Activated T-cell treated with anti-CD3 and anti-CD28 coated beads for 4 hours (primary cell): ENCODE results near the gene GRID1.

Experiments used
- DNase-seq: peaks from one replicate; pipeline ENCODE4 v3.0.0-alpha.2; 2020

The GRID1 gene

DNA sequence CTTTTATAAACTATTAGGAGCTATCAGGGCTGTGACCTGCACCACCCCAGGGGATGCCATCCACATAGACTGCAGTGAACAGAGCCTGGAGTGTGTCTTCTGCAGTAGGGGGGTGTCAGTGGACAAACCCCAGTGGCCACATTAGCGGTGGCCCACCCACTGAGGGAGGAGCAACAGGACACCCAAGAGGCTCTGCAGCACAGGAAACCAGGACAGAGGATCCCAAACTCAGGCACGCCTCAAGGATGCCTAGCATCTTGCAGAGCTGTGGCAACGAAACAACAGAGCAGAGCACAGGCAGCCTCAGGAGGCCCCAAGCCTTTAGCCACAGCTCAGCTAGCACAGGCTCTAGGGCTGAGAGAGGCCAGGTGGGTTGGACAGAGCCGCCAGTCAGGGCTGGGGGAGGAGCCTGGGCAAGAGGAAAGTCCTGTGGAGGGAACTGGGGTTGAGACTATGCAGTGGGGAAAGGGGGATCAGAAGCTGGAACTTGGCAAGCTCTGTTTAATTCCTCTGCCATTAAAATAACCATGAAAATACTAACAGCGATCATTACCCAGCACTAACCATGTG lies 53.8 kb downstream of the GRID1 start:
- no peak for DNase-seq

DNA sequence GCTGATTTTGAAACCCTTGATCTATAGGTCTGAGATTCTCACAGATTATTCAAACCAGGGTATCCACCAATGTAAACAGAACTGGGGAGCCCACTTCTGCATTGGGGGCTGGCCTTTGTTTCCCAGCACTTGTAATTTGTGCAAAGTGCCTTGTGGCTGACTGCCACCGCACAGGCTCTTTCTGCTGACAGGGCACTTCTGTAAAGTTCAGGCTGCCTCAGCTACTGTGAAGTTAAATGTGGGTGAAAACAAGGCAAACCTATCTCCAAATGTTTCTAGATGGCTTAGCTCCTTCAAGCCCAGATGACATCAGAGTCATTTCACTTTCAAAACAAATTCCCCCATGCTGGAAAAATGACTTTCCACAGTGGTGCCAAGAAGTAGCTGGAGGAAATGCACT lies 54.7 kb downstream of the GRID1 start:
- DNase-seq, result no peak

GRCh38 chr10:86311190-86311589 lies 55.4 kb downstream of the GRID1 start:
- DNase-seq, result no peak

DNA sequence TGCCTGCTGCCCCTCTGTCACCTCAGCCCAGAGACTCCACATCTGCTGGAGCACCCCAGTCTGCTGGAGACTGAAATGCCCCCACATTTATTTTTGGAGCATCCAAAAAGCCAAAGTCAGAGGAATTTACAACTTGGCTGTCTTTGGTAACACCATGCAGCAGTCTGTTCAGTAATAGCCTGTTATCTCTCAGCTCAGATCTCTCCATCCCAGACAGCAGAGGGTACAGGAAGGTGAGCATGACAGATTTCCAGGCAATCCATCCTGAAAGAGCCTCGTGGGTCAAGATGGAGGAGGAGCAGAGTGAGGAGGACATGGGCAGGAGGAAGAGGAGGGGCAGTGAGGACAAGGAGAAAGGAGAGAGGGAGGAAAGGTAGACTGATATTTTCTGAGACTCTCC lies 55.9 kb downstream of the GRID1 start:
- no peak for DNase-seq

- DNase-seq, result no peak
These were observed 56.3 kb downstream of the GRID1 start for GRCh38 chr10:86310291-86310690.

GRCh38 chr10:86308056-86308455 lies 58.5 kb downstream of the GRID1 start:
- no peak for DNase-seq

- DNase-seq, result no peak
These were observed 59.8 kb downstream of the GRID1 start for GRCh38 chr10:86306628-86307278.

GRCh38 chr10:86305521-86305920 lies 61.1 kb downstream of the GRID1 start:
- no peak for DNase-seq

- DNase-seq, result no peak
These were observed 62.2 kb downstream of the GRID1 start for GRCh38 chr10:86304436-86304835.

GRCh38 chr10:86303626-86304025 lies 63.0 kb downstream of the GRID1 start:
- no peak for DNase-seq

DNA sequence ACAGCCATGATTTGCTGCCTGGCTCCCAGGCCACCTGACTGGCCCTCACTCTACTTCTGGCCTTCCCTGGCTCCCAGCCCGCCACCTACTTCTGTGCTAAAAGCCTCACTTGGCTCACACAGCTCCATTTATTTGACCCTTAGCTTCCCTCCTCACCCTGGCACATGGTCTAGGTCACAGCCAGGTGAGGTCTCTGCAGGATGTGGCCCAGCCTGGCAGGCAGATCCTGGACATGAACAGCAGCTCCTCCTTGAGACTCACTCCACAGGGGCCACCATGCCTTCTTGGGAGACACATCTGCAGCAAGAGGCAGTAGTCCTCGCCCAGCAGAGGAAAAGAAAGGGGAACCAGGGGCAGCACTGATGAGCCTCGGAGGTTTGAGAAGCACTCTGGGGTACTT lies 64.6 kb downstream of the GRID1 start:
- no peak for DNase-seq

GRCh38 chr10:86300931-86301830 lies 65.4 kb downstream of the GRID1 start:
- no peak for DNase-seq

- DNase-seq, result no peak
These were observed 66.1 kb downstream of the GRID1 start for GRCh38 chr10:86300399-86300925.

DNA sequence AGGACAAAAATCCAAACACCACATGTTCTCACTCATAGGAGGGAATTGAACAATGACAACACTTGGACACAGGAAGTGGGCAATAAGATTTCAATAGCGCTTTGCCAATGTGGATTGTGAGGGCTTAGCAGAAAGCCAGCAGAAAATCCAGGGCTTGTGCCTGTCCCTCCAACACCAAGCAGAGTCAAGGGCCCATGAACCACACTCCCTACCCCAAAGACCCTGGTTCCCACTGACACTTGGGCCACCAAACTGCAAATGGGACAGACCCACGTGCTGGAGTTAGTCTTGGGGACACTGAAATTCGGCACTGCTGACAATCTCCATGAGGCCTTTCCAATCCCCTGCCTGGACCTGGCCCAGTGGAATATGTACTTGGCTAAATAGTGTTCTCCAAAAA lies 67.0 kb downstream of the GRID1 start:
- DNase-seq, result no peak

DNA sequence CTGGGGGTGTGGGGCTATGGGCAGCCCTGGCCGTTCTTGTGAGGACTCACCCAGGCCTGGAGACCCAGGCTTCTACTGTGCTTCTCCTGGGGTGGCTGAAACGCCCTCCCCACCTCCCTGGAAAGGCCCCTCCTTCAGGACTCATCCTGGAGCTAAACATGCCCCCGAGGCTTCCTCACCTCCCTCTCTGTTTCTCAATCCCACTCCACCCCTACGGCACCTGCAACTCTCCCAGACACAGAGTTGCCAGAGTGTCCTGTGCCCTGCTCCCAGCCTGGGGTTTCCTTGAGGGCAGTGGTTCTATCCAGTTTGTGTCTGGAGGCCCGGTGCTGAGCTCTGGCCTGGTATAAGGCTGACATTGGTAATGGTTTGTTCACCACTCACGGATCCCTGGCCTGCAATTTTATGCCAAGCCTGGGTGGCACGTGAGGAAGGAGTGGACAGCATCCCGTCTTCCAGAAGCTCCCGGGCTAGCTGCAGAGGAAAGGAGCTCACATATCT lies 68.0 kb downstream of the GRID1 start:
- DNase-seq, result no peak

- DNase-seq, result no peak
These were observed 70.8 kb downstream of the GRID1 start for GRCh38 chr10:86295791-86296190.

- no peak for DNase-seq
These were observed 71.2 kb downstream of the GRID1 start for GRCh38 chr10:86295351-86295750.

- no peak for DNase-seq
These were observed 72.0 kb downstream of the GRID1 start for GRCh38 chr10:86294346-86295265.

- no peak for DNase-seq
These were observed 73.2 kb downstream of the GRID1 start for GRCh38 chr10:86293396-86293791.

DNA sequence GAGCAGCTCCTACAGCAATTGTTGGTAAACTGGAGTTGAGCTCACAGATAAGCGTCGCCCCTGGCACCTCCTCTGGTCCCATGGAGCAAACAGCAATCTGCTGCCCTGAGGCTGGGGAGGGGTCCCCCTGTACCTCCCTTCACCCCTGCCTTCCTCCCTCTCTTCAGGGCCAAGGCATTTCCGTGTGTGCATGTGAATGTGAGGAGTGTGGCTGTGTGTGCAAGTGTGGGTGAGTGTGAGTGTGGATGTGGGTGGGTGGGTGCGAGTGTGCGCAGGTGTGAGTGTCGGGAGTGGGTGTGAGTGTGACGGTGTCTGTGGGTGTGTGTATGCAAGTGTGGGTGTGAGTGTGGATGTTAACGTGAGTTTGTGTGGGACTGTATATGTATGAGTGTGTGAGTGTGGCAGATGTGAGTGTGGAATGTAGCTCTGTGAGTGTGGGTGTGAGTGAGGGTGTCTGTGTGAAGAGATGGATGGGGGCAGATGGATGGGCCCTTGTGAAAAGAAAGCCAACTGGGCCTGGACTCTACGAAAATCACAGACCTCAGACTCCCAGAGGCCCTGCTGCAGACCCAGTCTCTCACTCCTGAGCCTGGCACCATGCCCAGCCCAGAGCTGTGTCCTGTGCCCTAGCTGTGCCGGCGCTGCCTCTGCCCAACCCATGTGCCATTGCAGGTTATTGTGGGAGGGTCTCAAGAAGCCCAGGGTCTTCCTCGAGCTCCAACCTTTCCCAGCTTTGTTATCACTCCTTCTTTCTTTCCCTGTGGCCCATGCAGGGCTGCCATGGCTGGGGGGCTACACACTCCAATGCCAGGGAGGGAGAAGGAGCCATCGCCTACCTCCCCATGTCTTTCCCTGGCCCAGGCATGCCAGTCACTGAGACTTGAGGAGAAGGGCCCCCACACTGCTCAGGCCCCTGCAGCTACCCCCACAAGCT lies 73.9 kb downstream of the GRID1 start:
- no peak for DNase-seq

DNA sequence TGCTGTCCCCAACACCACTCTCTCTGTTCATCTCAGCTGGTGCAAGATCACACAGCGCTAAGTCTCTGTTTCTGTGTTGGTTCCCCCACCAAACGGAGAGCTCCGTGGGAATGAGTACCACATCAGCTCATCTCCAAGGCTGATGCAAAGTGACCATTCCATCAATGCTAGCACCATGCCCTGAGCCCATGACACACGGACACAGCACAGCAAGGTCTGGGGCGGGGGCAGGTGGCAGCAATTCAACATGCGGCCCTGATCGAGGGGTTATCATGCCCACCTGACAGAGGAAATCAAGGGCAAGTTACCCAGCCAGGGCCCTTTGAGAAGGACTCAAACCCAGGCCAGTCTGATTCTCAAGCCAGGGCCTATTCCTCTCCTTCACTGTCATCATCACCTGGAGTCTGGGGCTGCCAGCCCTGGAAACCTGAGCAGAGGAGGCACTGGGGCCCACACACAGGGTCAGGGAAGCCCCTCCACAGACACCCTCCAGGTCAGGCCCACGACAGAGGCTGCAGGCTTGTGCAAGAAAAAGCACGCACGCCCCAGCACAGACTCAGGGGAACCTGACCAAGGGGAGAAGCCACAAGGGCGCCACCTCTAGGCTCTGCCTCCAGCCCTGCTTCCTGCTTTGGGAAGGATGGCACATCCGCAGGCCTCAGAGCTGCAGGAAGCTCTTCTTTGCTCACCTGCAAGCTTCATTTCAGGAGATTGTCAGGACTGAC lies 74.8 kb downstream of the GRID1 start:
- no peak for DNase-seq
